HG03060 (cell line): ENCODE measurements around the gene ATRAID.
A peak's percentile ranks its signal among the peaks of the same experiment; 100 is the strongest.
"Not testable (repeated sequence)": the region's sequence is repeated elsewhere in the genome, so short reads cannot be mapped to it uniquely, and the experiment has no call there.

Experiments used
- ATAC-seq: cut with Tn5 transposase; IDR thresholded peaks from one replicate; pipeline ENCODE4 v1.9.1; 2021; ENCODE audit warnings: low read depth, moderate number of reproducible peaks; ENCODE audit not compliant: unreplicated experiment

The ATRAID gene

GRCh38 chr2:27191070-27191829 lies 20.6 kb upstream of the ATRAID start:
- no peak for ATAC-seq

DNA sequence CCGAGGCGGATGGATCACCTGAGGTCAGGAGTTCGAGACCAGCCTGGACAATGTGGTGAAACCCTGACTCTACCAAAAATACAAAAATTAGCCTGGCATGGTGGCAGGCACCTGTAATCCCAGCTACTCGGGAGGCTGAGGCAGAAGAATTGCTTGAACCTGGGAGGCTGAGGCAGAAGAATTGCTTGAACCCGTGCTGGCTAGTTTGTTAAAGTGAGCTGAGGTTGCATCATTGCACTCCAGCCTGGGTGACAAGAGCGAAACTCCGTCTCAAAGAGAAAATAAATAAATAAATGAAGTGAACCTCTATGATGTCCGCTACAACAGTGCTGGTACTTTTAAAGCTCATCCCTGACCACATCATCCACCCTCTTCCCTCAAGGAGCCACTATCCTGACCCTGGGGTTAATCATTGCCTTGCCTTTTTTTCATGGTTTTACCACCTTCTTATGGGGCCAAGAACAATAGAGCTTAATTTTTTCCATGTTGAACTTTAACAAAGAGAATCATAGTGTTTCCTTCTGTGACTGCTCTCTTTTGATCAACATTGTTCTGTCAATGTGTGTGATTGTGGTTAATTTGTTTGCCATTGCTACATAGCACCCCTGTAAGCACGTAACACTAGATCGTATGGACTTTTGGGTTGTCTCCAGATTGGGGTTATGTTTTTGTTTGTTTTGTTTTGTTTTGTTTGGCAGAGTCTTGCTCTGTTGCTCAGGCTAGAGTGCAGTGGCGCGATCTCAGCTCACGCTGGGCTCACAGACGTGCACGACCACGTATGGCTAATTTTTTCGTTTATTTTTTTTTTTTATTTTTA lies 17.1 kb upstream of the ATRAID start:
- ATAC-seq, result no peak

DNA sequence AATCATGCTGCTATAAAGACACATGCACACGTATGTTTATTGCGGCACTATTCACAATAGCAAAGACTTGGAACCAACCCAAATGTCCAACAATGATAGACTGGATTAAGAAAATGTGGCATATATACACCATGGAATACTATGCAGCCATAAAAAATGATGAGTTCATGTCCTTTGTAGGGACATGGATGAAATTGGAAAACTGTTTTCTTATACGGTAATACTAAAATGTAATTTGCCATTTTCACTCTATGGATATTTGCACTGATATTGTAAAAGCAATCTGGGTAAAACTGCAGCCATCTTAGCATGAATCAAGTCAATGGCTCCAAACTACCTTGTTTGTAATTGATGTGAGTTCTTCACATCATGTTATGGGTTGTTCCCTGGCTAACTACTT lies 16.0 kb upstream of the ATRAID start:
- ATAC-seq, result not testable (repeated sequence)

- not testable (repeated sequence) for ATAC-seq
Observed at GRCh38 chr2:27198068-27198467, 13.8 kb upstream of the ATRAID start.

DNA sequence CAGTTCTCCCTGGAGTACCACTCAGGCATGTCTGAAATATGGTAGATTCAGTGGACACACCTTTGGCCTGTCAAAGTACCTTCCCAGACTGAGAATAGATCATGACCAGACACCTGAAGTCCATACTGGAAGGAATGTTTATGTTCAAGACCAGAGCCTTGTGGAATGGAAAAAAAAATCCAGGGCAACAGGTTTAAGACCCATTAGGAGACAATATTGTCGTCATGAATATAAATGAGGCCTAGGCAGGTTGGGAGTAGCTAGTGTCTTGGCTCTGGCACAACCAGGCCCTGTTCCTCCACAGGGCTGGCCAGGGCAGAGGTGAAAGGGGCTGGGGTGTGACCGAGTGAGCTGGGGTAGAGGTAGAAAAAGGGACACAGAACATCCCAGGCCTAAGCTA lies 13.2 kb upstream of the ATRAID start:
- ATAC-seq, result no peak

- no peak for ATAC-seq
Observed at GRCh38 chr2:27199241-27199640, 12.6 kb upstream of the ATRAID start.

- ATAC-seq, result no peak
Observed at GRCh38 chr2:27201675-27202074, 10.2 kb upstream of the ATRAID start.

- ATAC-seq, result no peak
Observed at GRCh38 chr2:27202854-27203253, 9.0 kb upstream of the ATRAID start.

- no peak for ATAC-seq
Observed at GRCh38 chr2:27203741-27204140, 8.1 kb upstream of the ATRAID start.

DNA sequence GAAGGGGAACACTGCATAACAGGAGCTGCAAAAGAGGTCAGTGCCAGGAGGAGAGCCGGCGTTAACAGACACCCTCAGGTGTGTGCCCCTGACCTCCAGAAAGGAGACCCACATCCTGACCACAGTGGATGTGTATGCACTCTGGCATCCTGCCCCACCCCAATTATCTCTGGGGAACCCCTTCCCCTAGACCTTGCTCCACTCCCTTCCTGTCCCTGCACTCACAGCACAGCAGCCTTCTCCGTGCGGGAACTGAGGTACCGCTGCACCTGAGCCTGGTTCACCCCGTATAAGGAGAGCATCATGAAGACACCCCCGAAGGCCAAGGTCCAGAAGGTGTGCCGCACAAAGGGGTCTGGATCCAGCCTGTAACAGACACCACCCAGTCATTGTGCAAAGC lies 7.3 kb upstream of the ATRAID start:
- ATAC-seq, result no peak

GRCh38 chr2:27205206-27205605 lies 6.6 kb upstream of the ATRAID start:
- ATAC-seq, result no peak

GRCh38 chr2:27206346-27206745 lies 5.5 kb upstream of the ATRAID start:
- no peak for ATAC-seq

DNA sequence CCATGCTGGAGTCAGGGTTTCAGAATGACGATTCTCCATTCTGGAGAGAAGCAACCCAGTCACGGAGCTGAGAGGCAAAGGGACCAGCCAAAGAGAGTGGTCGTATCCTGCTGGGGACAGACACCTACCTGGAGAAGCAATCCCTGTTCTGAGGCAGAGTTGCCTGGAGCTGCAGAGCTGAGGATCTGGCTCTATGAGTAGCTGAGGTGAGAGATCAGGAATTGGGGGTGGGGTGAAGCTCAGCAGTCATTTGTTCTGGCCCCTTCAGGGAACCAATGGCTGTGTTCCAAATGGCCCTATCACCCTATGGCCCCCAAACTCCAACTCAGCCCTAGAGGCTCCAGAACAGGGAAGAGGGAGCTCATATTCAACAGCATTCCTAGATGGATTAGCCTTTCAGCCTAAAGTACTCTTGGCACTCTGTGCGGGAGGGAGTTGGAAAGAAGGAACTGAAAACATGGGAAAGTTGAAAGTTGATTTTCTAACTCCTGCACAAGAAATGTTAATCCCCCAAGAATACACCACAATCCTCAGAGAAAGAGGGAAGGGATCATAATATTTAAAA lies 3.3 kb upstream of the ATRAID start:
- no peak for ATAC-seq

DNA sequence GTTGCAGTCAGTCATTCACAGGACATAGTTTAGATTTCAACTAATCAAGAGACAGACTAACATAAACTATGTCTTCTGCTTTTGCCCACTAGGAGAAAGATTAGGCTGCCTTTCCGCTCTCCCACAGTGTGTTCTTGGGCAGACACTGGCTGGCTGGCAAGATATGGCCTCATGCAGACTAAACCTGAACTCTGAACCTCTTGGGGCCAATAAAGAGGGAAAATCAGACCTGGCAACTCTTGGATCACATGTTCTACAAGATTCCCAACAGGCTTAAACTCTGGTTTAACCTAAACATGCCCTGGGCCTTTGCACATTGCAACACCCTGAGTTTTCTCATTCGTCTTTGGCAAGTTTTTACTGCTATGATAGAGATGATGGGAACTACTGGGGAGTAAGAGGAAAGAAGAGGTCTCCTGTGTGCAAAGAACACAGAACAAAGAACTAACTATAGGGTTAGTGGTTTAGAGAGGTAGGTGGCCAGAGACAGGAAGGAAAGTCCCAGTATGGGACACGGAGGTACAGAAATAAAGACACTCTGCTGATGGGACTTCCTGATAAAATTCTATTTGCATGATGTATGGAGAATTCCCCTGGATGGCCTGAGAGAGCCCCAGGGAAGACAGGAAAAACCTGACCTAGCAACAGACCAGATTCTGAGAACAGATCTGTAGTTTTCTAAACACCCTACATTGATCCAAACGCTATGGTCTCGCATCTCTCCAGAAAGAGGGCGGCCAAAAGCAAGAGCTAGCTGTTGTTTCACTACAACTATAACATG lies 2.0 kb upstream of the ATRAID start:
- ATAC-seq, result no peak

DNA sequence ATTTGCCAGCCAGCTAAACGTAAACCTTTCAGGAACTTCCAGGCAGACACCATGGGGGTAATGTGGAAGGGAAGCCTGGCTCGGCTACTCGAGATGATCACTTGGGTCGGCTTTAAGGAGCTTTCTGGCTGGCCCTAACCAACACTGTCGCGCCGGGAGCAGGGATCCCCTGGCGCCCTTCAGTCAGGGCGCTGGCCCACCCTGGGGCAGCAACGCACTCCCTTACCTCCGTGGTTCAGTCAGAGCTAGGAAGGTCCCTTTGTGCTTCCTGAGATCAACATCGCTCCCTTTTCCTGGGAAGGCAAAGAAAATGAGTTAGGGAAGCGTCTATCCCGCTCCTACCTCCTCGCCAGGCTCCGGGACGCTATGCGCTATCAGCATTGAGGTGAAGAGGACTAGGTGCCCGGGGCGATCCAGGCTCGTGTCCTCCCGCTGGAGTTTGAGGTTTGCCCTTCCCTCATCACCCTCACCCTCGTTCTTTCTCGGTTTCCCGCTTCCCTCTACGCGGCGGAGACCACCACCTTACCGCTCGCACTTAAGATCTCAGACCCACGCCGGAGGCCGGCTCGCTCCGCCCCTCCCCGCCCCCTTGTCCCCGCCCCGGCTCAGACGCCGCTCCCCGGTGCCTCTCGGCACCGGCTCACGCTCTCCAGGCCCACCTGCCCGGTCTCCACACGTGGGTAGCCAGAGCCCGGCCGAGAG lies 449 bp upstream of the ATRAID start:
- ATAC-seq, result peak; percentile 15

GRCh38 chr2:27212626-27213471 lies 1.0 kb downstream of the ATRAID start:
- ATAC-seq, result peak; percentile 16

GRCh38 chr2:27214941-27215340 lies 3.1 kb downstream of the ATRAID start:
- no peak for ATAC-seq

- no peak for ATAC-seq
Observed at GRCh38 chr2:27216416-27217137, 4.7 kb downstream of the ATRAID start.
